HEK293 (cell line): ENCODE data around the gene PLEKHG3.

Experiments
- ZNF664 ChIP-seq: fragments of 450-650 bp; formaldehyde crosslinking; IDR thresholded peaks from 2 replicates; pipeline ENCODE4 v1.5.1; 2016; ENCODE audit warnings: missing biosample characterization, missing genetic modification characterization
- ZNF777 ChIP-seq: fragments of 450-650 bp; formaldehyde crosslinking; IDR thresholded peaks from 2 replicates; pipeline ENCODE4 v1.5.1; 2017; ENCODE audit warnings: missing biosample characterization, missing genetic modification characterization, borderline replicate concordance

PLEKHG3 gene

GRCh38 chr14:64799555-64799954 is 95.3 kb downstream of the PLEKHG3 start (continued):
- no peak for TF ChIP-seq ZNF777 (tag by site-specific recombination)
- TF ChIP-seq ZNF664 (tag by site-specific recombination) = no peak
